Measurements from ENCODE around the gene ATAD2B.

DNA sequence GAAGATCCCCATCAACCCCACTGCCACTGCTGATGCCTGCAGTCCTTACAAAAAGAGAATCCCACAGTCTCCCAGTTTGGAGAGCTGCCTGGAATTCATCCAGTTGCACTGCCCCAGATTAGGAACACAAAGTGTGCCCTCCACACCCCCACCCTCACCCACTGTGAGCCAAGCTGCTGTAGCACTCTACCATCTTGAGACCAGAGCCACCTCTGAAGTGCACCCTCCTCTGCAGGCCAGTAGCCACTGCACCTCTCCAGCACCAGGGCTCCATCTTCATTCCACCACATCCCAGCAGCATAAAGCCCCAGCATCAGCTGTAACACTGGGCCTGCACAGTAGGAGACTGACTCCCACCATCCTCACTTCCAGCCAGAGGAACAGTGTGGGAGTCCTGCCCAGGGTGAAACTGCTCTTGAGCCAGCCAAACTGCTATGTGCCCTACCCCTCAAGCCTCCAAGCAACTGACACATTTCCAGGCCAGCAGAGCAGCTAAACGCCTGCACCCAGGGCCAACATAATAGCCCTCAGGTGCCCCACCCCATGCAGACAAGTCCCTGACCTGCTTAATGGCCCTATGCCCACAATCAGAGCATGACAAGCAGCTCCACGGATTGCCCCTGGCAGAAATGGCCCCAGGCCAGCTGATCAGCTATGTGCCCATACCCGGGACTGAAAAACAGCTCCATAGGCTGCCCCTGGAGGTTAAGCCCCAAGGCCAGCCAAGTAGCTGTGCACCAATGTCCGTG is 206.0 kb downstream of the ATAD2B start:
- no peak for TF ChIP-seq POLR2AphosphoS5 (IDR thresholded peaks at IDR 0.05)
- TF ChIP-seq, protein P1, sequence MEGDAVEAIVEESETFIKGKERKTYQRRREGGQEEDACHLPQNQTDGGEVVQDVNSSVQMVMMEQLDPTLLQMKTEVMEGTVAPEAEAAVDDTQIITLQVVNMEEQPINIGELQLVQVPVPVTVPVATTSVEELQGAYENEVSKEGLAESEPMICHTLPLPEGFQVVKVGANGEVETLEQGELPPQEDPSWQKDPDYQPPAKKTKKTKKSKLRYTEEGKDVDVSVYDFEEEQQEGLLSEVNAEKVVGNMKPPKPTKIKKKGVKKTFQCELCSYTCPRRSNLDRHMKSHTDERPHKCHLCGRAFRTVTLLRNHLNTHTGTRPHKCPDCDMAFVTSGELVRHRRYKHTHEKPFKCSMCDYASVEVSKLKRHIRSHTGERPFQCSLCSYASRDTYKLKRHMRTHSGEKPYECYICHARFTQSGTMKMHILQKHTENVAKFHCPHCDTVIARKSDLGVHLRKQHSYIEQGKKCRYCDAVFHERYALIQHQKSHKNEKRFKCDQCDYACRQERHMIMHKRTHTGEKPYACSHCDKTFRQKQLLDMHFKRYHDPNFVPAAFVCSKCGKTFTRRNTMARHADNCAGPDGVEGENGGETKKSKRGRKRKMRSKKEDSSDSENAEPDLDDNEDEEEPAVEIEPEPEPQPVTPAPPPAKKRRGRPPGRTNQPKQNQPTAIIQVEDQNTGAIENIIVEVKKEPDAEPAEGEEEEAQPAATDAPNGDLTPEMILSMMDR (IDR thresholded peaks at IDR 0.05) = no peak
- TF ChIP-seq POLR2A (IDR thresholded peaks at IDR 0.05) = no peak
- no peak for TF ChIP-seq EP300 (IDR thresholded peaks at IDR 0.05)
